Measurements from ENCODE around the gene CNTFR. TPM values are rescaled to one million over a fixed set of nuclear protein-coding genes. Genes with fewer than 3 reads are reported as not detected.

CNTFR gene
- total RNA-seq, 1 experiment from 2014 or later: not detected

DNA sequence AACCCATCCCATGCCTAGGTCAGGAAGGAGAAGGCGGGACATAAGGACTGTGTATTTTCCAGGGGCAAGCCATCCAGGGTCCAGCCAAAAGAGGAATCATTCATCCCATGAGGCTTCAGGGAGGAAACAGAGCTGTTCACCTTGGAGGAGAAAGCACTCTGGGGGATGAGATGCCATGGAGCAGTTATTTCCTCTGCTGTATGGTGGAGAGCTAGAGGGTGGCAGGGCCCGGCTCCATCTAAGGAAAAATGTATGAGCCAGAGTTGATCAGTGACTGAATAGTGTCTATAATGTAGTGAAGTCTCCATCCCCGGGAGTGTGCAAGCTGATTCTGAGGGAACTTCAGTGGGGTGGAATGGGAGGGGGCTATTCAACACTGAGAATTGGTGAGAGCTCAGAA is 74.7 kb downstream of the CNTFR start:
- Histone ChIP-seq H3K27me3 (no peaks in the 10 kb centered on the region), H3K4me3 (no peak overlapping the region), H3K36me3 (no peaks in the 10 kb centered on the region), H3K9me3 (no peaks in the 10 kb centered on the region)
- no peak for DNase-seq

GRCh38 chr9:34514401-34514800 is 75.1 kb downstream of the CNTFR start:
- Histone ChIP-seq H3K9me3 (no peaks in the 10 kb centered on the region), H3K36me3 (no peaks in the 10 kb centered on the region), H3K4me3 (no peak overlapping the region), H3K27me3 (no peaks in the 10 kb centered on the region)
- no peak for DNase-seq

DNA sequence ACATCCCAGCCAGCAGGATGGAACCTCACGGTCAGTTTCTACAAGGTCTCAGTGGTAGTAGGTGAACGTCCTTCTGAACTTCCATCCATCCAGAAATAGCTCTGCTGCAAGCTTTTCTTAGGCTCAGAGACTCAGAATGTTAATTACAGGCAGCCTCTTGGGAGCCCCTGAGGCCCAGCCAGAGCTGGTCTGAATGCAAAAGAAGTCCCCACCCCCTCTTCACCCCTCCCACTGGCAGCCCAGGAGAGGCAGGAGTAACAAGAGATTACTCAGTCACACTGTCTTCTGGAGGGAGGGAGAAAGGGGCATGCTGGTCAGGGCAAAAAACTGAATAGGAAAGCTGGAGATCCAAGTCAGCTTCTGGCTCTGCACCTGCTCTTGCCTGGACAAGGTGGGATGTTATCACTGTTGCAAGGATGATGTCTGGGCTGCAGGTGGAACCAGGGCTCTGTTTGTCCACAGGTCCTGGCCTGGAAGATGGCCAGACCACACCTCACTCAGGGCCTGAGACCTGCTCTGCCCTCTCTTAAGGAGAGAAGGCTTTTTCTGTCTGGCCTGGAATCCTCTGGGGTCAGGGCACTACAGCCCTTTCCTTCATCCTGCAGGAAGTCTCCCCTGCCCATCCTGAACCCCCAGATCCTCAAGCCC is 75.8 kb downstream of the CNTFR start:
- no peaks in the 10 kb centered on the region for H3K9me3 ChIP-seq
- DNase-seq: no peak

DNA sequence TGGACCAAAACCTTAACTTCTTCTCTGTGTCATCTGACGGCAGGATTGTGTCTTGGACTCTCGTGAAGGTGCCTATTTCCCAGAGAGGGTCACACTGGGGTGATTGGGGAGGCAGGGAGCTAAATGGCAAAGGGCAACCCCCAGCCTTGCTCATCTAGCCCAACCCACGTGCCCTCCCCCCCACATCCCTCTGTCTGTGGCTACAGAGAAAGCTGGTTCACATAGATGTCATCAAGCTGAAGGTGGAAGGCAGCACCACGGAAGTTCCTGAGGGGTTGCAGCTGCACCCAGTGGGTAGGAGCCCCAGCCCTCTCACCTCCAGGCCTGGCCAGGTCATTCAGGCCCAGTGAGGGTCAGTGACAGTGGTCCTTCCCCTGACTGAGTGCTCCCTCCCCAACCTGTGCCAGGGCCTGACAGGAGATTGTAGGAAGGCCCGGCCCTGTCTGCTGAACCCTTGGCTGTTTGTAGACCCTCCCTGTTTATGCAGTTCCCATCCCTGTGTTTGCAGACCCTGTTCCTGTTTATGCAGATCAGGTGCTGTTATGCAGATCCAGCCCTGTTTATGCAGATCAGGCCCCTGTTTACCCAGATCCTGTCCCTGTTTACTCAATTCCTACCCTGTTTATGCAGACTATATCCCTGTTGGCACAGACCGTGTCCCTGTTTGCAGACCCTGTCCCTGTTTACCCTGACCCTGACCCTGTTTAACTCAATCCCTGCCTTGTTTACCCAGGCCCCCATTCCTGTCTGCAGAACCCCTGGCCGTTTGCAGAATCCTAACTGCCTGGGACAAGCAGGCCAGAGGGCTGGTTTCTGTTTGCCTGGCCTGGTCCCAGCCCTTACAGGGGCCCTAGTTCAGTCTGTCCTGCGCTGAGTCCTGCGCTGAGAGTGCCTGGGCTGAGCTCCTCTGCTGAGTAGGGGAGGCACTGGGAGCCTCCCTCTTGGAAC is 77.1 kb downstream of the CNTFR start:
- Histone ChIP-seq H3K36me3 (no peaks in the 10 kb centered on the region), H3K9me3 (no peaks in the 10 kb centered on the region), H3K4me3 (no peak overlapping the region), H3K27me3 (no peaks in the 10 kb centered on the region)
- no peak for DNase-seq

More for the DNA sequence above, 75.8 kb downstream of the CNTFR start:
- no peaks in the 10 kb centered on the region for H3K27me3 ChIP-seq
- H3K36me3 ChIP-seq: no peaks in the 10 kb centered on the region
- no peak overlapping the region for H3K4me3 ChIP-seq

GRCh38 chr9:34510497-34511468 is 78.7 kb downstream of the CNTFR start:
- H3K4me3 ChIP-seq: no peak overlapping the region
- H3K9me3 ChIP-seq: no peaks in the 10 kb centered on the region
- H3K27me3 ChIP-seq: no peaks in the 10 kb centered on the region
- H3K36me3 ChIP-seq: no peaks in the 10 kb centered on the region
- no peak for DNase-seq

GRCh38 chr9:34508951-34509350 is 80.6 kb downstream of the CNTFR start:
- Histone ChIP-seq H3K4me3 (no peak overlapping the region), H3K9me3 (no peaks in the 10 kb centered on the region), H3K27me3 (no peaks in the 10 kb centered on the region), H3K36me3 (no peaks in the 10 kb centered on the region)
- no peak for DNase-seq

GRCh38 chr9:34508463-34508862 is 81.1 kb downstream of the CNTFR start:
- H3K36me3 ChIP-seq: no peaks in the 10 kb centered on the region
- no peaks in the 10 kb centered on the region for H3K9me3 ChIP-seq
- no peak overlapping the region for H3K4me3 ChIP-seq
- H3K27me3 ChIP-seq: no peaks in the 10 kb centered on the region
- DNase-seq: no peak

DNA sequence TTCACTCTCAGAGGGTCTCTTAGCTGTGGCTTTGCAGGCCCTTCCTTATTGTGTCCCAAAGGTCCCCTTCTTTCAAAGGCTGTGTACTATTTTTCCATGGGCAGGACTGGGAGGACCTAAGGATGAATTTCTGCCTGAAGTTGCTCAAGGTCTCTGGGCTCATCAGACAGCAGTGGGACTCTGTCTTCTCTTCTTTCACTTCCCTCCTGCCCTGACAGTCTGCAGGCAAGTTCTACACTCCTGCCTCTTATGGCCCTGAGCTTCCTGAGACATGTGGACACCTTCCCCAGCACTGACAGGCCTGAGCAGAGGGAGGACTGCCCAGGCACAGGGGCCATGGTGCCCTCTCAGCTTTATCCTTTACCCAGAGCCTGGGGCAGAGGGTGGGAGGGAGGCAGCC is 81.6 kb downstream of the CNTFR start:
- Histone ChIP-seq H3K36me3 (no peaks in the 10 kb centered on the region), H3K27me3 (no peaks in the 10 kb centered on the region), H3K9me3 (no peaks in the 10 kb centered on the region), H3K4me3 (no peak overlapping the region)
- no peak for DNase-seq

DNA sequence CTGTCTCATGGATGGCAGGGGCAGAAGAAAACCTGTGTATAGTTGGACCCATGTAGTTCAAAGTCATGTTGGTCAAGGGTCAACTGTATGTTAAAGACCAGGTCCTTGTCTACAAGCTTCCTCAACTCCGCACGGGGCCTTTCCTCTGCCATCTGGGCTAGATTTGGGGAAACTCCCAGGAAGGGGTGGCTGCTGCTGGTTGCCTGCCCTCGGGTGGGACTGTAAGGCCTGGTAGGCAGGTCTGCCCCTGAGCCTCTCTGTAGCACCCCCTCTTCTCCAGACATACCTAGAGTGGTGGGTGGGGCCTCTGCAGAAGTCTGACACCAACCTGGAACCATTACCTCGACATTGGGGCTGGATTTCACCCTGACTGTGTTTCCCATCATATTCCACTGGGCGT is 82.0 kb downstream of the CNTFR start:
- no peak for DNase-seq
- no peaks in the 10 kb centered on the region for H3K9me3 ChIP-seq
- no peaks in the 10 kb centered on the region for H3K36me3 ChIP-seq
- H3K4me3 ChIP-seq: no peak overlapping the region
- H3K27me3 ChIP-seq: no peaks in the 10 kb centered on the region

- Histone ChIP-seq H3K4me3 (no peak overlapping the region), H3K27me3 (no peaks in the 10 kb centered on the region), H3K9me3 (no peaks in the 10 kb centered on the region), H3K36me3 (no peaks in the 10 kb centered on the region)
- no peak for DNase-seq
These were observed 82.9 kb downstream of the CNTFR start for GRCh38 chr9:34506623-34507022.

GRCh38 chr9:34505370-34506120 is 84.0 kb downstream of the CNTFR start:
- H3K4me3 ChIP-seq: no peak overlapping the region
- no peaks in the 10 kb centered on the region for H3K9me3 ChIP-seq
- no peaks in the 10 kb centered on the region for H3K27me3 ChIP-seq
- peak; percentile 37 for DNase-seq
- H3K36me3 ChIP-seq: no peaks in the 10 kb centered on the region

DNA sequence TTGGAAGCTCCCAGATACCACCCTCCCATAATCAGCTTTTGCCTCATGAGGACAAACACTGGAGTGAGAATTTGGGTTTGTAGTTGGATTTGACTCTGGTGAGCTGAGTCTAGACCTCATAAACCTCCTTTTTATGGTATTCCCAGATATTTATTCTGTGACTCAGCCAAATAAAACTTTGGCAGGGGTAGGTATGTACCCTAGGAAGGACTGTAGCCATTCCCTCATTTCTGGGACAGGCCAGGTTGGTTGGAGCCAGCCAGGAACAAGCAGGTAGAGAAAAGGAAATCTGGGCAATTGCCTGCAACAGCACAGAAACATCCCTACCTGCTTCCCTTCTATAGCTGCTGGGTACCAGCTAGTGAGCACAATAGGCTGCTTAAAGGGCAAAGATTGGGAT is 86.1 kb downstream of the CNTFR start:
- H3K36me3 ChIP-seq: no peaks in the 10 kb centered on the region

DNA sequence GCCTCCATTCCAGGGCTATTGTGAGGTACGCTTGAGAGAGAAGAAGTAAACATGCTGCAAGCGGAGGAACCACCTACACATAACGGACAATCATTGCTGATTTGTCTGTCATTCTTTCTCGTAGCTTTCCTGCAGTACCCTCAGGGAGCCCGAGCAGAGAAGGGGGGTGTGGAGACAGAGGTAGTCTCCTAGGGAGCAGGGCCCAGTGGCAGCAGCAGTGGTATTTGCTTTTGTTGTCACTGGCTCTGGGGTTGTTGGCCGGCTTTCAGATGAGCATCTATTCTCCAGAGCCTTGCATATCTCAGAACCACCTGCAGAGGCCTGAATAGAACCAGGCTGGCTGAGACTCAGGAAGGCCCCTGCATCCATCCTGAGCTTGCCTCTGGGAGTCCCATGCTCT is 86.6 kb downstream of the CNTFR start:
- Histone ChIP-seq H3K4me3 (no peak overlapping the region), H3K9me3 (no peaks in the 10 kb centered on the region), H3K27me3 (no peaks in the 10 kb centered on the region), H3K36me3 (no peaks in the 10 kb centered on the region)
- no peak for DNase-seq

More for the DNA sequence above, 86.1 kb downstream of the CNTFR start:
- Histone ChIP-seq H3K4me3 (no peak overlapping the region), H3K27me3 (no peaks in the 10 kb centered on the region), H3K9me3 (no peaks in the 10 kb centered on the region)
- DNase-seq: no peak

GRCh38 chr9:34502471-34502870 is 87.1 kb downstream of the CNTFR start:
- no peaks in the 10 kb centered on the region for H3K27me3 ChIP-seq
- no peaks in the 10 kb centered on the region for H3K36me3 ChIP-seq
- no peaks in the 10 kb centered on the region for H3K9me3 ChIP-seq
- no peak overlapping the region for H3K4me3 ChIP-seq
- no peak for DNase-seq

GRCh38 chr9:34501889-34502425 is 87.6 kb downstream of the CNTFR start:
- H3K27me3 ChIP-seq: no peaks in the 10 kb centered on the region
- peak; percentile 85 for DNase-seq
- H3K4me3 ChIP-seq: no peak overlapping the region
- H3K9me3 ChIP-seq: no peaks in the 10 kb centered on the region
- H3K36me3 ChIP-seq: no peaks in the 10 kb centered on the region
